T-helper 22 cell (primary cell): ENCODE measurements around the gene MRAS.
"Not testable (repeated sequence)": the region's sequence is repeated elsewhere in the genome, so short reads cannot be mapped to it uniquely, and the experiment has no call there.

ENCODE experiments used
- DNase-seq: peaks from one replicate; pipeline ENCODE4 v3.0.0-alpha.2; 2020; ENCODE audit warnings: low read depth

MRAS gene

DNA sequence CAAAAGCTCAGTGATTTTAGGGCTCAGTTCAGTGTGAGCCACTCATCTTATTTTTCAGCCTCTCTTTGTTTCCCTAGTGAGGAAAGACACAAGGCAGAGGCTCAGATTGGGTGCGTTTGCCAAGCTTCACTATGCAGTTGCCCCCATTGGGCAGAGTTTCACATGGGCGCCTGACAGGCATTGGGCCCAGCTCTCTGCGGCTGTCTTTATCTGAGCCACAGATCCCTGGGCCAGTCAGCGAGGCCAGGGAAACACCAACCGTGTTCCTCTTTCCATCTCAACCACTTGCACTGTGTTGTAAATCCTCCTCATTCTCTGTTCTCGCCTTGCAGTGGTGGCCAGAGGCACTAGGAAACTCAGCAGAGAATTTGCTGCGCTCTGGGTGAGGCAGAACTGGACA is 96.9 kb downstream of the MRAS start:
- DNase-seq = no peak

DNA sequence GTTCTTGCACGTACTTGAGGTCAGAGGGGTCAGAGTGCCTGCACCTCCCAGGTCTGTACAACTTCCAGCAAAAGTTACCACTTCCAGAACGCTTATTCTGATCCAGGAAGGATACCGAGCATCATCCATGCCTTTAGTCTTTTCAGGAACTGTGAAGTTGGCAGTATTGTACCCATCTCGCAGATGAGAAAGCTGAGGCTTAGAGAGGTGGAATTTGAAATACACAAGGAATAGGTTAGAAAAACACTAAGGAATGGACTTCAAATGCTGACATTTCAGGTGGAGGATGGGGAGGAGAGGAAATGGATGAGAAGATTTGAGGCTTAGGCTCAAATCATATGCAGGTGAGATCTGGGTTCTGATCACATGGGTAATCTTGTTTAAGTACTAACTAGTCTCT is 97.3 kb downstream of the MRAS start:
- DNase-seq = no peak

DNA sequence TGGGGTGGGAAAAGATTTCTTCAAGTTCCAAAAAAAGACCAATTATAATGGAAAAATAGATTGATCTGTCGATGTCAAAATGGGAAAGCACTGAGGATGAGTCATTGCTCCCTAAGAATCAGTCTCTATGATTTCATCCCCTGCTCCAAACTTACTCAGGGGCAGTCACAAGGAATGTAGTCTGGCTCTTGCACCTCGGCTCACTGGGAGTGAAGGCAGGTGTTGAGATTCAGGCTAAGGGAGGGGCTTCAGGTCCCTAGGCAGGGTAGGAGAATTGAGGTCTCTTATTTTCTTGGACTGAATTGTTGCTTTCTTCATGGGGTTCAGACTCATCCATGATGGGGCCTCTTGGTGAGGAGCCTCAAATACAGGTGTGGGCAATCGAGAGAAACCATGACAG is 100.3 kb downstream of the MRAS start:
- no peak for DNase-seq

DNA sequence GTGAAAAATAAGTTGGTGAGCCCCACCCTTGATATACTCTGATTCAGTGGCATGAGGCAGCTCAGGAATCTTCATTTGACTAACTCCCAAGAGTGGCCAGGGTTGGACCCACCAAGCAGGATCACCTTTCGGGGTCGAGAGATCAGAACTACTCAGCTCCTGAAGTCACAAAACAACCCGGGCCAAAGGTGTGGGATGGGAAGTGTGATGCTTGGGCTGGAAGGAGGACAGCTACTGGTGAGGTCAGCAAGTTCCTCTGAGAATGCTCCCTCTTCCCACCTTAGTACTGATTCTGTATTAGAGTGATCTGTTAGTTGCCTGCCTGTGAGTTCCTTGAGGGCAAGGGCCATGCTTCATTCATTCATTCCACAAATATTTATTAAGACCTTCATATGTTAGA is 101.1 kb downstream of the MRAS start:
- no peak for DNase-seq

DNA sequence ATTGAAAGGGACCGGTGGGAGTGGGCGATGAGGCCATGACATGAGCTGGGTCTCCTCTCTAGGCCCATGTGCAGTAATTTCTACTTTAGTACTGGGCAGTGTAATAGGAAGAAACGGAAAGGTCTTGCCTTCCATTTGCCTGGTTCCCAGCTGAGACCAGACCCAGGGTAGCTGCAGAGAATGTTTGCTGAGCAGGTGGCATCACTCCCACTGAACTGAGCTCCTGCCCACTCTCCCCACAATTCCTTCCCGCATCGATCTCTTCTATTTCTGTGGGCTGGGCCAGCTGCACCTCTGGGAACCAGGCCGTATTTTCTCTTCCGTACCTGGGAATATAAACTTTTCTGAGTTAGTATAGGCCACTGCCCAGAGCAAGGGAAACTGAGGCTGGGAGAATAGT is 101.8 kb downstream of the MRAS start:
- DNase-seq = no peak

DNA sequence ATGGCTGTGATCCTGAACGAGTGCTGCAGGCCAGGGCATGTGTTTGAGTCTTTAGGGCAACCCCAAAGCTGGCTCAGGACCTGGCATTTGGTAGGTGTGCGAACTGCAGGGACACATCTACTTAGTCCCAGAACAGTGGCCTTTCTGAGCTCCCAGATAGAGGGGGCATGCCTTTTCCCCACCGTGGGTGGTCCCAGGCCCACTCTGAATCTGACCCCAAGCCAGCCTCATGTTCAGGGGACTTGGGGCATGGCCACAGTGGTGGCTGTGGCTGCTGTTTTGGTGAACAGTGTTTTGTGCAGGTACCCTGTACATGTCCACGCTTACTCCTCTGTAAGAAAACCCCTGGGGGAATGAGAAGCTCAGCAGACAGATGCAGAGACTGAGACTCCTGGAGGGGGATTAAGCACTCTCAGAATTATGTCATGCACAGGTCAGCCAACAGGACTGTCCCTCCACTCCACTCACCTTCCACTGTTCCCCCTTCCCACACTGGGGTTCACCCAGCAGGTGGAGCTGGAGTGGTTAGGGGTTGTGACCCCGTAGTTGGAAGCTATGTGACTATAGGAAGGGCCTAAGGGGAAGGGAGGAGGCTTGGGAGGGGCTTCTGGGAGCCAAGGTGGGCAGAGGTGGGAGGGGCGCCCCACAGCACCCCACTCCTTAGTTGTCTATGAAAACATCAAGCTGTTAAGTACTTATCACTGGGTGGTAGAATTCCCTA is 102.5 kb downstream of the MRAS start:
- no peak for DNase-seq

DNA sequence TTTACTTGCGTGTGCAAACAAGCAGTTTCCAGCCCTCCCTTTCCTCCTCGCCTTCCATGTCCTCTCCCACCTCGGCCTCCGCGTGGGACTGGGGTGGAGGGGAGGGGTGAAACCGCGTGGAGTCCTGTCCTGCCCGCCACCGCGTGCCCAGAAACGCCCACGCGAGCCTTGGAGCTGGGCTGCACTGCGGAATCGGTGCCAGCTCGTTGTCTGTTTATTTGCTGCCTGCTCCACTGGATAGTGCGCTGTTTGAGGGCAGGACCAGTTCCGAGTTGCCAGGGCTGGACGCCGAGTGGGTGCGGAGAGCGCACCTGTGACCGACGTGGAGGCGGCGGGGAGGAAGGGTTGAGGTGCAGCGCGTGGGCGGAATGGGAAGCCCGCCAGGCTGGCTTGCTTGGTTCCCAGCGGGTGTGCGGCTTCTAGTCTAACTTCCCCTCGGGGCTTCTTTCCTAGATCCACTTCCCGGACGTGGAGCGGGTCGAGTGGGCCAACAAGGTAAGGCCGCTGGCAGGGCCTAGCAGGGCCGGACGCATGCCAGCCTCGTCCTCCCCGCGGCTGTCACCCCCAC is 103.3 kb downstream of the MRAS start:
- DNase-seq = no peak

DNA sequence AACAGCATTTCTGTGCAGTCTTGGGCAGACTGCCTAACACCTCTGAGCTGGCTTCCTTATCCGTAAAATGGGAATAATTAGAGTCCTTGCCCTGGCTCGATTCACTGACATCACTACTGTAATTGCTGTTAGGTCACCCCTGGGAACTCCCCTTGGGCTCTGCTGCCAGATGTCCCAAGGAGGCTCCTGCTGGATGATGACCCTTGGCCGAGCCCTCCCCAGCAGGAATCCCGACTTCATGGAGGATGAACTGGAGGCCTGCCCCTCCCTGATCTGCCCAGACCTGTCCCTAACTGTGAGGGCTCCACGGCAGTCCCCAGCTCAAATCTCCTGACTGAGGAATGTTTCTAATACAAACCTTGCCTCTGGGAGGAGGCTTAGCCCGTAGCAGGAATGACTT is 104.1 kb downstream of the MRAS start:
- no peak for DNase-seq

DNA sequence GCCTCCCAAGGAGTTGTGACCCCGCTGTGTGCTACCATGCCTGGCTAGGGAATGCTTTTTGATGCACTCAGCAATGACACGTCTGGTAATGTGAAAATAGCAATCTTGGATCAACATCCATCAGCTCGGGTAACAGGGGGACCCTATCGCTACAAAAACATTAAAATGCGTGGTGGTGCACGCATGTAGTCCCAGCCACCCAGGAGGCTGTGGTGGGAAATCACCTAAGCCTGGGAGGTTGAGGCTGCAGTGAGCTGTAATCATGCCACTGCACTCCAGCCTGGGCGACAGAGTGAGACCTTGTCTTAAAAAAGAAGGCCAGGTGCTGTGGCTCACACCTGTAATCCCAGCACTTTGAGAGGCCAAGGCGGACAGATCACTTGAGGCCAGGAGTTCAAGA is 105.6 kb downstream of the MRAS start:
- not testable (repeated sequence) for DNase-seq
